NOMO-1 treated with DMSO at 0.1 percent for 48 hours (cell line): ENCODE measurements around the gene LRP2.
"Not testable (repeated sequence)": the region's sequence is repeated elsewhere in the genome, so short reads cannot be mapped to it uniquely, and the experiment has no call there.

Source experiments
- DNase-seq: peaks from one replicate; lab custom pipeline; 2025; ENCODE audit not compliant: unreplicated experiment; lab: John Stamatoyannopoulos, UW

Gene LRP2

GRCh38 chr2:169178804-169179390 lies 183.4 kb downstream of the LRP2 start:
- DNase-seq, result no peak

GRCh38 chr2:169178364-169178763 lies 184.0 kb downstream of the LRP2 start:
- DNase-seq, result no peak

GRCh38 chr2:169175112-169175511 lies 187.2 kb downstream of the LRP2 start:
- DNase-seq, result no peak

GRCh38 chr2:169173876-169174275 lies 188.5 kb downstream of the LRP2 start:
- no peak for DNase-seq

GRCh38 chr2:169172914-169173313 lies 189.4 kb downstream of the LRP2 start:
- DNase-seq, result no peak

GRCh38 chr2:169172151-169172735 lies 190.1 kb downstream of the LRP2 start:
- no peak for DNase-seq

- no peak for DNase-seq
Observed at GRCh38 chr2:169165791-169166190, 196.5 kb downstream of the LRP2 start.

GRCh38 chr2:169164311-169164710 lies 198.0 kb downstream of the LRP2 start:
- DNase-seq, result no peak

- DNase-seq, result no peak
Observed at GRCh38 chr2:169162613-169163012, 199.7 kb downstream of the LRP2 start.

- DNase-seq, result no peak
Observed at GRCh38 chr2:169160926-169161481, 201.3 kb downstream of the LRP2 start.

- DNase-seq, result no peak
Observed at GRCh38 chr2:169159686-169160085, 202.6 kb downstream of the LRP2 start.

- DNase-seq, result no peak
Observed at GRCh38 chr2:169158874-169159273, 203.5 kb downstream of the LRP2 start.

- DNase-seq, result no peak
Observed at GRCh38 chr2:169146220-169146619, 216.1 kb downstream of the LRP2 start.

- DNase-seq, result peak; percentile 50
Observed at GRCh38 chr2:169143998-169144397, 218.3 kb downstream of the LRP2 start.

- peak; percentile 53 for DNase-seq
Observed at GRCh38 chr2:169141713-169142352, 220.5 kb downstream of the LRP2 start.

- no peak for DNase-seq
Observed at GRCh38 chr2:169139993-169140767, 222.2 kb downstream of the LRP2 start.

GRCh38 chr2:169139145-169139544 lies 223.2 kb downstream of the LRP2 start:
- no peak for DNase-seq

- no peak for DNase-seq
Observed at GRCh38 chr2:169137924-169138323, 224.4 kb downstream of the LRP2 start.

GRCh38 chr2:169136885-169137534 lies 225.3 kb downstream of the LRP2 start:
- no peak for DNase-seq

GRCh38 chr2:169136428-169136827 lies 225.9 kb downstream of the LRP2 start:
- not testable (repeated sequence) for DNase-seq

GRCh38 chr2:169134272-169134671 lies 228.1 kb downstream of the LRP2 start:
- DNase-seq, result not testable (repeated sequence)
